Measurements from ENCODE around the gene SLC26A3. TPM values are rescaled to one million over a fixed set of nuclear protein-coding genes. Genes with fewer than 3 reads are reported as not detected.

Gene SLC26A3
- total RNA-seq, 1 experiment from 2014 or later, result not detected

DNA sequence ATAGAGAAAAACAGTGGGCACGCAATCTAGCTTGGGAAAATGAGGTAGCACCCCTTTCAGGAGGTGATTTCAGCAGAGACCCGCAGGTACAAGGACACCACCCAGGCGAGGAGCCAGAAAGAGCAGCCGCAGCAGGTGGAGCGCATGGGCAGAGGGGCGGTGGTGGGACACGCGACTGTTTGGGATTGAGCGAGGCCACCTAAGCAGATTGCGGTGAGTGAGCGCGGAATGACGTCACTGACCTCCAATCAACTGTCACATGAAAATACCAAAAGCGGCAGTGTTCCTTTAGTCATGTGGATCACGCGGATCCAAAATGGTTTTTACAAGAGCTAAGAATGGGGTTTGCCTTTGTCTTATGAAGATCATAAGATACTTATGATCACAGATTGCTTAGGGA is 40.2 kb upstream of the SLC26A3 start:
- BruUV-seq (replicated peaks), result no TSS peak

DNA sequence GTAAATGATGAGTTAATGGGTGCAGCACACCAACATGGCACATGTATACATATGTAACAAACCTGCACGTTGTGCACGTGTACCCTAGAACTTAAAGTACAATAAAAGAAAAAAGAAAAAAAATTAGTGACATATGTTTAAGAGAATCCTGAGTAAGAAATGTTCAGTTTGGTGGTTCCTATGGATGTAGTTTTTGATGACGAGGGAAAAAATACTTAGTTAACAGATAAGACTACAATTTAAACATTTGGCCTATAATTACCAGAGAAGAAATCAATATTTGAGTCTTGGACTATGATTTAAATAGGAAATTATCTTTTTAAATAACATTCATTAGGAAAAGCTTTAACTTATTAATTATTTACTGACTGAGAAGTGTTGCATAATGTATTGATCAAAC is 39.2 kb upstream of the SLC26A3 start:
- H2AFZ ChIP-seq (ENCODE audit: low read length), result no peak overlapping the region
- BruUV-seq (replicated peaks), result no TSS peak
- TF ChIP-seq EZH2 (IDR thresholded peaks at IDR 0.05; ENCODE audit: low read length, unreplicated experiment) (no peak), EZH2phosphoT487 (IDR thresholded peaks at IDR 0.05; ENCODE audit: borderline replicate concordance, low read length) (no peak)
- TF ChIP-seq, protein P1, sequence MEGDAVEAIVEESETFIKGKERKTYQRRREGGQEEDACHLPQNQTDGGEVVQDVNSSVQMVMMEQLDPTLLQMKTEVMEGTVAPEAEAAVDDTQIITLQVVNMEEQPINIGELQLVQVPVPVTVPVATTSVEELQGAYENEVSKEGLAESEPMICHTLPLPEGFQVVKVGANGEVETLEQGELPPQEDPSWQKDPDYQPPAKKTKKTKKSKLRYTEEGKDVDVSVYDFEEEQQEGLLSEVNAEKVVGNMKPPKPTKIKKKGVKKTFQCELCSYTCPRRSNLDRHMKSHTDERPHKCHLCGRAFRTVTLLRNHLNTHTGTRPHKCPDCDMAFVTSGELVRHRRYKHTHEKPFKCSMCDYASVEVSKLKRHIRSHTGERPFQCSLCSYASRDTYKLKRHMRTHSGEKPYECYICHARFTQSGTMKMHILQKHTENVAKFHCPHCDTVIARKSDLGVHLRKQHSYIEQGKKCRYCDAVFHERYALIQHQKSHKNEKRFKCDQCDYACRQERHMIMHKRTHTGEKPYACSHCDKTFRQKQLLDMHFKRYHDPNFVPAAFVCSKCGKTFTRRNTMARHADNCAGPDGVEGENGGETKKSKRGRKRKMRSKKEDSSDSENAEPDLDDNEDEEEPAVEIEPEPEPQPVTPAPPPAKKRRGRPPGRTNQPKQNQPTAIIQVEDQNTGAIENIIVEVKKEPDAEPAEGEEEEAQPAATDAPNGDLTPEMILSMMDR (conservative IDR thresholded peaks at IDR 0.05; ENCODE audit: low read depth, low read length), result no peak

More for the DNA sequence above, 40.2 kb upstream of the SLC26A3 start:
- POLR2A ChIA-PET (ENCODE audit: unreplicated experiment), result no interaction called here
- Histone ChIP-seq H3K79me2 (ENCODE audit: low read length) (no peaks in the 10 kb centered on the region), H3K36me3 (ENCODE audit: low read depth, low read length) (no peaks in the 10 kb centered on the region), H3F3A (ENCODE audit: low read length, unreplicated experiment) (no peaks in the 10 kb centered on the region), H3K27me3 (ENCODE audit: low read length) (no peaks in the 10 kb centered on the region), H3K4me2 (ENCODE audit: low read length) (no peak overlapping the region), H3K9ac (ENCODE audit: low read length) (no peak overlapping the region), H3K9me2 (replicated peaks; ENCODE audit: low read length) (no peaks in the 10 kb centered on the region), H3K9me3 (ENCODE audit: low read length) (no peaks in the 10 kb centered on the region), H3K4me3 (ENCODE audit: low read length) (no peak overlapping the region), H4K20me1 (ENCODE audit: low read length) (no peaks in the 10 kb centered on the region), H3K27ac (ENCODE audit: low read length) (no peak overlapping the region), H3K4me1 (ENCODE audit: insufficient read depth, low read length) (no peaks in the 10 kb centered on the region), H2AFZ (ENCODE audit: low read length) (no peak overlapping the region)
- intact Hi-C loops (cut with micrococcal nuclease), result no loop called here
- DNase-seq (no peak), ATAC-seq (no peak)
- CTCF ChIA-PET, result no interaction called here
- TF ChIP-seq, protein P1 (conservative IDR thresholded peaks at IDR 0.05; ENCODE audit: low read depth, low read length), result no peak
- no peak for TF ChIP-seq EZH2 (IDR thresholded peaks at IDR 0.05; ENCODE audit: low read length, unreplicated experiment)
- TF ChIP-seq EZH2phosphoT487 (IDR thresholded peaks at IDR 0.05; ENCODE audit: borderline replicate concordance, low read length), result no peak

DNA sequence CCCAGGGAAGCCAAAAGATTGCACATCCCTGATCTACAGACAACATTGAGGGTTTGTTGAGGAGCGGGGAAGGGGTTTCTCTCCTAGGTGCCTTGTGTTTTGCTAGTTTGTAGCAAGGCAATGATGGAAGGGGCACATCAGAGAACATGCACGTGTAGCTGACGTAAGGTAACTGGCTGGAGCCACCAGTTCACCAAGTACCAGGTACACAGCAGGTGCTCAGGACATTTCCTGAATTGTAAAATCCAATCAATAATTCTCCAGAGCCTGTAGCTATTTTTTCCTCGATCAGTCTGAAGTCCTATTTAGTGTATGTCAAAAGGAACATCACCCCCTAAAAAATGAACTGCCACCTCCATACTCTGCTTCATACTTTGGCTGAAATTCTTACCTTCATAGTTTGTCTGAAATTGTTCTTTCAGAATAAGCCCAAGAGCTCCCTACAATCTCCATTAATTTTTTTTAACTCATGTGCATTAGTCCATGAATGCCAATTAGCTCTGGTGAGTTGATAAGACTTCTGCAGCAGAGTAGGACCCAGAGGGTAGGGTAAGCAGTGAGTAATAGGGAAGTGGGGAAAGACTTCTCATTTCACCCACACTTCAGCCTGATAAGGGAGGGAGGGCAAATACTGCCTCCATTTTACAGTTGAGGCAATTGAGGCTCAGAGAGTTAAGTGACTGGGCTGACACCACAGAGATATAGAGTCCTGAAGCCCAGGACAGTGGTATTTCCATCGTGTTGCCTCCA is 36.0 kb upstream of the SLC26A3 start:
- Histone ChIP-seq H3K27me3 (ENCODE audit: low read length) (peaks cover 21% of the 10 kb centered on the region), H3F3A (ENCODE audit: low read length, unreplicated experiment) (no peaks in the 10 kb centered on the region), H3K4me3 (ENCODE audit: low read length) (no peak overlapping the region), H4K20me1 (ENCODE audit: low read length) (no peaks in the 10 kb centered on the region), H3K9ac (ENCODE audit: low read length) (no peak overlapping the region), H3K9me3 (ENCODE audit: low read length) (no peaks in the 10 kb centered on the region), H3K4me1 (ENCODE audit: insufficient read depth, low read length) (no peaks in the 10 kb centered on the region), H3K79me2 (ENCODE audit: low read length) (no peaks in the 10 kb centered on the region), H3K36me3 (ENCODE audit: low read depth, low read length) (no peaks in the 10 kb centered on the region), H2AFZ (ENCODE audit: low read length) (no peak overlapping the region), H3K27ac (ENCODE audit: low read length) (no peak overlapping the region), H3K9me2 (replicated peaks; ENCODE audit: low read length) (no peaks in the 10 kb centered on the region), H3K4me2 (ENCODE audit: low read length) (no peak overlapping the region)
- DNase-seq (no peak), ATAC-seq (no peak)
- POLR2A ChIA-PET (ENCODE audit: unreplicated experiment), result no interaction called here
- TF ChIP-seq, protein P1 (conservative IDR thresholded peaks at IDR 0.05; ENCODE audit: low read depth, low read length), result no peak
- TF ChIP-seq EZH2phosphoT487 (IDR thresholded peaks at IDR 0.05; ENCODE audit: borderline replicate concordance, low read length), result no peak
- no peak for TF ChIP-seq EZH2 (IDR thresholded peaks at IDR 0.05; ENCODE audit: low read length, unreplicated experiment)
- BruUV-seq (replicated peaks), result no TSS peak
- CTCF ChIA-PET, result no interaction called here
- intact Hi-C loops (cut with micrococcal nuclease), result no loop called here

More for the DNA sequence above, 39.2 kb upstream of the SLC26A3 start:
- Histone ChIP-seq H3F3A (ENCODE audit: low read length, unreplicated experiment) (no peaks in the 10 kb centered on the region), H3K79me2 (ENCODE audit: low read length) (no peaks in the 10 kb centered on the region), H3K27me3 (ENCODE audit: low read length) (no peaks in the 10 kb centered on the region), H4K20me1 (ENCODE audit: low read length) (no peaks in the 10 kb centered on the region), H3K9me2 (replicated peaks; ENCODE audit: low read length) (no peaks in the 10 kb centered on the region), H3K9me3 (ENCODE audit: low read length) (no peaks in the 10 kb centered on the region), H3K9ac (ENCODE audit: low read length) (no peak overlapping the region), H3K27ac (ENCODE audit: low read length) (no peak overlapping the region), H3K4me1 (ENCODE audit: insufficient read depth, low read length) (no peaks in the 10 kb centered on the region), H3K36me3 (ENCODE audit: low read depth, low read length) (no peaks in the 10 kb centered on the region), H3K4me3 (ENCODE audit: low read length) (no peak overlapping the region), H3K4me2 (ENCODE audit: low read length) (no peak overlapping the region)
- intact Hi-C loops (cut with micrococcal nuclease), result no loop called here
- CTCF ChIA-PET, result no interaction called here
- POLR2A ChIA-PET (ENCODE audit: unreplicated experiment), result no interaction called here
- ATAC-seq, result no peak
- DNase-seq, result no peak

Data from PC-3 (cell line).